ENCODE data around the gene TBC1D5.
"Not testable (repeated sequence)": the region's sequence is repeated elsewhere in the genome, so short reads cannot be mapped to it uniquely, and the experiment has no call there.

The TBC1D5 gene

GRCh38 chr3:17154221-17154620, 588.2 kb downstream of the TBC1D5 start:
- no peak for DNase-seq

DNA sequence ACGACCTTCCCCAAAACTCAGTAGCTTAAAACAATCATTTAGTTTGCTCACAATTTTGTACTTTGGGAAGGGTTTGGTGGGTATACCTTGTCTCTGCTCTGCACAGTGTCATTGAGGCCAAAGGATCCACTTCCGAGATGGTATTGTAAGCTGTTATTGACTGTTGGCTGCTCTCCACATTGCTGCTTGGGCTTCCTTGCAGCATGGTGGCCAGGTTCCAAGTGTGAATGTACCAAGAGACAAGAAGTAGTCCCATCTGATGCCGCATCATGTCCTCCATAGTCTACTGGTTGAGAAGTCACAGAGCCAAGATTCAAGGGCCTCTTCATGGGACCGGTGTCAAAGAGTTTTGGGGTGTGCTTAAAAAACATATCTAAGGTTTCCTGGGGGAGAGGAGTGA, 589.2 kb downstream of the TBC1D5 start:
- no peak for DNase-seq

DNA sequence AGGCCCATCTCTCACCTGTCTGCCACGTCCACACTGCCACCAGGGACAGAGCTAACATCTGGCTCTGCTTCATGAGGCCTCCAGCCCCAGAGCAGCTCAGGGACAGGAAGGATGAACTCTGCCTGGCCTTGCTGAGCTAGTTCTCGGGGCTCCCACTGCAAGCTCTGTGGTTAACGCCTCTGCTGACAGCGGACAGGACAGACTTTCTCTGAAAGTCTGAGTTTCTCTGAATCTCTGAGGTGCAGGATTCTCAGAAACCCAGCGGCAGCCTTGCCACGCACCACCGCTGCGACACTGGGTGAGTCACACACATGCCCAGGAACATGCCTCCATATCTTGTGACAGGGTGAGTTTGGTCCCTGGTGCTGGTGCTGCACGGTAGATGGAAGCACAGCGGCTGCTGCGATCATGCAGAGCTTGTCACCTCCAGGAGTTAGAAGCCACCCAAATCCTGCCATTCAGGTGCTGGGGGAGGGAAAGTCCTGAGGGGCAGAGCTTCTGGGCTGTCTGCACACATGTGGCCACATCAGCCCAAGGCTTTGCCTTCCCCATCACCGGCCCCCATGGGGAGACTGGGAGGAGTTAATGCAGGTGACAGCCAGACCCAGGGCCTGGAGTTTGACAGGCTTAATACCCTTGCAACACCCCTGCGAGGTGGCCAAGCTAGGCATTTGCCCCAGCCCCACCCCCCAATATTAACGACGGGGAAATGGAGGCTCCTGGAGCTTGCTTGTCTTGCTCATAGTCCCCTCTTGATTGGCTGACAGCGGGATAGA, 590.6 kb downstream of the TBC1D5 start:
- DNase-seq, result no peak

- DNase-seq, result no peak
These were observed 593.4 kb downstream of the TBC1D5 start for GRCh38 chr3:17149076-17149475.

- no peak for DNase-seq
These were observed 597.8 kb downstream of the TBC1D5 start for GRCh38 chr3:17144665-17144993.

- no peak for DNase-seq
These were observed 598.4 kb downstream of the TBC1D5 start for GRCh38 chr3:17143893-17144664.

- DNase-seq, result no peak
These were observed 599.9 kb downstream of the TBC1D5 start for GRCh38 chr3:17142516-17142915.

DNA sequence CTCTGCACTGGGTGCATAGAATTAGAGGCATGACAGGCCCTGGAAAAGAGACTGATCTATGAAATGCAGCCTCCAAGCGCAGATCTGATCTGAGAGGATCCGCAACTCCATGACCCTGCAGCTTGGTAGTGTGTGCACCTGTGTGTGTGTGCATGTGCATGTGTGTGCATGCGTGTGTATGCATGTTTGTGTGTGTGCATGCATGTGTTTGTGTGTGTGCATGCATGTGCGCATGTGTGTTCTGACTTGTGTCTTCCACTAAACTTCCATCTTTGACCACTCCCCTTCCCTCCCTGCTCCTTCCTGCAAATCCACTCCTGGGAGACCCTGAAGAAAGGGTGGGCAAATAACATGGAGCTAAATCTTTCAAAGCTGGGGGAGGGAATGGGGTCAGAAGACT, 600.7 kb downstream of the TBC1D5 start:
- DNase-seq, result no peak

GRCh38 chr3:17140670-17141505, 601.5 kb downstream of the TBC1D5 start:
- peak in 1 of 2 experiments; percentile 3 for DNase-seq

DNA sequence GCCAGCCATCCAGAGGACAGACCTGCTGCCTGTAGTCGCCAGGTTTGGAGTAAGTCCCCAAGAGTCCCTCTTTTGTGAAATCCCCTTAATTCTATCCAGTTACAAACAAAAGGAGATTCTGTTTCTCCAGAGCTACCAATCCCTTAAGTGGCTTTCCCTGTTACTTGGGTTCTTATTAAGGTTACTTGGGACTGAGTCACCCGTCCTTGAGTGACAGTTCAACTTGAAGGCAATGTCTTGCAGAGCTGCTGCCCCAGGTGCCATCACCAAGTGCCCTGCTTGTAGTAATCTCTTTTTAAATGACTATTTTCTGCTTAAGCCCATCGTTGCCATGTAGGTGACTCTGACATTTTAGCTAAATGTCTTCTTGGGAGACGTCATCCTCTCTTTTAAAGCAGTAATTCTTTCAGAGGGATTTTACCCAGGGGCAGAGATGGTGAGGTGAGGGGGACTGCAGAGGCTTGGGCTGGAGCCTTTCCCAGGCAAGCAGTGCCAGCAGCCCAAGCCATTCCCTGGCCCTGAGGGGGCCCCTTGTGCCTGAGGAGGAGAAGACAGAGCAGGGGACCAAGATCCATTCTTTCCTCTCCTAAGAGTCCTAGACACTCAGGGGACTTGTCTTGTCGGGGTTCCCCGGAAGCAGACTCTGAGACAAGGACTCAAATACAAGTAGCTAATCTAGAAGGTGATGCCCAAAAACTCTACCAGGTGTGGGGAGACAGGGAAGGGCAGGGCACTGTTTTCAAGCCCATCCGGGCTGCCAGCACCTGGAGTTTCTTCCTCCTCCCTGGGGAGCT, 604.0 kb downstream of the TBC1D5 start:
- DNase-seq, result no peak

- DNase-seq, result no peak
These were observed 605.1 kb downstream of the TBC1D5 start for GRCh38 chr3:17137321-17137826.

DNA sequence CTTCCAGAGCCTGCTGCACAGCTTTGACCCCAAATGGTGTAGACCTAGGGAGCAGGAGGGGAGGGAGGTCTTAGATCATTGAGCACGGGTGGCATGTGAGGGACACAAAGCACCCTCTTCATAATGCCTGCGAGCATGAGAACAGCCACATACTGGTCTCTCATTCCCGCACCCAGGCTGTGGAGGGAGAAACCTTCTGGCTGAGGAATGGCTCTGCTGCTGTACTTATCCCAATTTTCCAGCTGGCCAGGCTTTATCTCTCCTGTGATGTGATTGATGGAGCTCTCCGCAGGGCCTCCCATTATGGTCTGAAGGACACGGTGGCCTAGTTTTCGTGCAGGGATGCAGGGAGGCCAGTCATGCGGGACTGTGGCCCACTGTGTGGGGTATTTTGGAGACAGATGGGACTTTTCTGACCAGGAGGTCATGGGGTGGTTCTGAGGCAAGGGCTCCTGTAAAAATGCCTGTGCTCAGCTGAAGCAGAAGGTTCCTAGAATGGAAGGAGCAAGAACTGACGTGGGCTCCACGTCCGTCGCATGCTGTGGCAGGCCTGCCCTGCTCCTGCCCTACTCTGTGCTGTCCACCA, 606.2 kb downstream of the TBC1D5 start:
- no peak for DNase-seq

GRCh38 chr3:17135696-17136095, 606.7 kb downstream of the TBC1D5 start:
- DNase-seq, result no peak

DNA sequence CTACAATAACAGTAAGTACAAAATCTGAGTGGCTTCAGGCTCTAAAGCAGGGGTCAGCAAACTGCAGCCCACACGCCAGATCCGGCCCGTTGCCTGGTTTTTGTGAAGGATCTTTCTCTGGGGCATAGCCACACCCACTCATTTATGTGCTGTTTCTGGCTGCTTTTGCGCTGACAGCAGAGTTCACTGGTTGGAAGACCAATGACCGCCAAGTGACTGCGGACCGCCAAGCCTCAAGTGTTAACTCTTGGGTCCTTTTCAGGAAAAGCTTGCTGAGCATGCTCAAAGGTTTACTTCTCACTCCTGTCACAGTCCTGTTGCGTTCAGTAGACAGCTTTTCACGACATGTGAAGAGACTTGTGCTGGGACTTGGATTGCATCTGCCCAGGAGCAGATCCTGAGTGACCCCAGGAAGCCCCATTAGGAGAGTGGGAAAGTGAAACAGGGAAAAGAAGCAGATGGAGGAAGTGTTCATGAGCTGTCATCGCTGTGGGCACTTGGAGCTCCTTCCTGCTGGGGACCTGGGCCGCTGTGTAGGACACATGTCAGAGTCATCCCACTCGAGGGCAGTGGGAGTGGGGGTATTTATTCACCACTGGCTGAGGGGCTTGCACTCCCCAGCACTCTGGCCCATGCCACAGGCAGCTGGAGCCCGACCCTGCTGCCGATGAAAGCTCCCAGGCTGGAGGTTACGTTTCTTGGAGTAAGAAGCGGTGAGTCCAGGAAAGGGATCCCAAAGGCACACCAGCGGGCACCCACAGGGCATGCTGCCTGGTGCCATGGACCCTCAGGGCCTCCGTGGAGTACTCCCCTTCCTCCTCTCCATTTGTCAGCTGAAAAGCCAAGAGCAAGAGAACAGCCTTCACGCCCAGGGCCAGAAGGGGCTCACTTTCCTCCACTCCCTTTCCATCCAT, 608.5 kb downstream of the TBC1D5 start:
- DNase-seq, result no peak

DNA sequence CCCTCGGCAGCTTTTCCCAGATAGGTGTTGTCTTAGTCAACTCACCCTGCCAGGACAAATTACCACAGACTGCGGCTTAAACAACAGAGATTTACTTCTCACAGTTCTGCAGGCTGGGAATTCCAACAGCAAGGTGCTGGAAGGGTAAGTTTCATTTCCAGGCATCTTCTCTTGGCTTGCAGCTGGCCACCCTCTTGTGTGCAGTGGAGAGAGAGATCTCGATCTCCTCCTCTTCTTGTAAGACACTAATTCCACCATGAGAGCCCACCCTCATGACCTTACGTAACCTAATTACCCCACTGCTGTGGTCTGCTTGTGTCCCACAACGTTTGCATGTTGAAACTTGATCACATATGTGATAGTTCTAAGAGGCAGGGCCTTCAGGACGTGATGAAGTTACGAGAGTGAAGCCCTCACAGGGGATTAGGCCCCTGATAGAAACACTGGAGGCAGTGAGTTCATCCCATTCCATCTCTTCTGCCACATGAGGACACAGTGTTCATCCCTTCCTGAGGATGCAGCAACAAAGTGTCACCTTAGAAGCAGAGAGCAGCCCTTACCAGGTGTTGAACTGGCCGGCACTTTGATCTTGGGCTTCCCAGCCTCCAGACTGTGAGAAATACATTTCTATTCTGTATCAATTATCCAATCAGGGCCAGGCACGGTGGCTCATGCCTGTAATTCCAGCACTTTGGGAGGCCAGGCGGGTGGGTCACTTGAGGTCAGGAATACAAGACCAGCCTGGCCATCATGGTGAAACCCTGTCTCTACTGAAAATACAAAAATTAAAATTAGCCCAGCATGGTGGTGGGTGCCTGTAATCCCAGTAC, 609.9 kb downstream of the TBC1D5 start:
- DNase-seq, result no peak

DNA sequence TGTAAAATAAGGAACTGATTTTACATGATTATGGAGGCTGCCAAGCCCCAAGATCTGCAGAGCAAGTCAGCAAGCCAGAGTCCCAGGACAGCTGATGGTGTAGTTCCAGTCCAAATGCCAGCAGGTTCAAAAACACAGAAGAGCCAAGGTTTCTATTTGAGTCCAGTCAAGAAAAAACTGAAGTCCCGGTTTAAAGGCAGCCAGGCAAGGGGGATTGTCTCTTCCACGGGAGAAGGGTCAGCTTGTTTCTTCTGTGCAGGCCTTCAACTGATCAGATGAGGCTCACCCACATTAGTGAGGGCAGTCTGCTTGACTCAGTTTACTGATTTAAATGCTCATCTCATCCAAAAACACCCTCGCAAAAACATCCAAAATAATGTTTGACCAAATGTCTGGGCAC, 611.5 kb downstream of the TBC1D5 start:
- no peak for DNase-seq

DNA sequence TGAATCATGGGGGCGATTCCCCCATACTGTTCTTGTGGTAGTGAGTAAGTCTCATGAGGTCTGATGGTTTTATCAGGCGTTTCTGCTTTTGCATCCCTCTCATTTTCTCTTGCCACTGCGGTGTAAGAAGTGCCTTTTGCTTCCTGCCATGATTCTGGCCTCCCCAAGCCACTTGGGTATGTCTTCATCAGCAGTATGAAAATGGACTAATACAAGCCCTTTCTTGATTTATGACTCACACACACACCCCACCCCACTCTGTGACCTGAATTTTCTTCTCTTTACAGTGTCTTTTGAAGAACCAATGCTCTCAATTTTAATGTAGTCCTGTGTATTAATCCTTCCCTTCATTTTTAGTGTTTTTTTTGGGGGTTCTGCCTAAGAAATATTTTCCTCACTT, 612.9 kb downstream of the TBC1D5 start:
- DNase-seq, result no peak

DNA sequence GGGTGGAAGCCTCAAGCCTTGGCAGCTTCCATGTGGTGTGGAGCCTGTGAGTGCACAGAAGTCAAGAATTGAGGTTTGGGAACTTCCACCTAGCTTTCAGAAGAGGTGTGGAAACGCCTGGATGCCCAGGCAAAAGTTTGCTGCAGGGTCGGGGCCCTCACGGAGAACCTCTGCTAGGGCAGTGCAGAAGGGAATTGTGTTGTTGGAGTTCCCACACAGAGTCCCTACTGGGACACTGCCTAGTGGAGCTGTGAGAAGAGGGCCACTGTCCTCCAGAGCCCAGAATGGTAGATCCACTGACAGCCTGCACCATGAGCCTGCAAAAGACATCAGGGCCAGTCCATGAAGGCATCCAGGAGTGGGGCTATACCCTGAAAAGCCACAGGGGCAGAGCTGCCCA, 613.8 kb downstream of the TBC1D5 start:
- not testable (repeated sequence) for DNase-seq

DNA sequence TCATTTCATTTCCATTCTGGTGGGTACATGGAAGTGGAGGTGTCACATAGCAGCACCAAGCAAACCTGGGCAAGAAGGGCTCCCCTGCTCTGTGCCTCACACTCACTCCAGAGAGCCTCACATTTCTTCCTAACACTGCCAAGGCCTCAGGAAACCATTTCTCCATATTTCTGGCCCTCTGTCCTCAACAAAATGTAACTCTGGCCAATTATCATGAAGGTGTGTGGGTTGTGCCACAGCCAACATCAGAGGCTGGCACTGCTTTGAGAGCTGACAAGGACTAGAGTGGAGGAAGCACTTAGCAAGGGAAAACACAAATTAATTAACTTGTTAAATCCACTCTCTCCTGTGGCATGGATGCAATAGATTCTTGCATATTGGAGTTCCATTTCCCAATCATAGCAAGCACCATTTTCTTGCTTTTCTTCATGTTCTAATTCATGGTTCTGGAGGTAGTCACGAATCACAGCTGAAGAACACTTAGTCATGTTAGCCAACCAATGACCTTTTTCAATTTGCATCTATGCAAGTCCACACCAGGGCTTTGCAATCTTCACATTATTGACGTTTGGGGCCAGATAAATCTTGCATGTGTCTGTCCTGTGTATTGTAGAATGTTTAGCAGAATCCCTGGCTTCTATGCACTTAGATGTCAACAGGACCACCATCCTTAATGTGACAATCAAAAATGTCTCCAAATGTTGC, 616.5 kb downstream of the TBC1D5 start:
- DNase-seq, result no peak

Data from NCI-H526 (cell line).